ENCODE results near the gene ASTN2.

ASTN2 gene

DNA sequence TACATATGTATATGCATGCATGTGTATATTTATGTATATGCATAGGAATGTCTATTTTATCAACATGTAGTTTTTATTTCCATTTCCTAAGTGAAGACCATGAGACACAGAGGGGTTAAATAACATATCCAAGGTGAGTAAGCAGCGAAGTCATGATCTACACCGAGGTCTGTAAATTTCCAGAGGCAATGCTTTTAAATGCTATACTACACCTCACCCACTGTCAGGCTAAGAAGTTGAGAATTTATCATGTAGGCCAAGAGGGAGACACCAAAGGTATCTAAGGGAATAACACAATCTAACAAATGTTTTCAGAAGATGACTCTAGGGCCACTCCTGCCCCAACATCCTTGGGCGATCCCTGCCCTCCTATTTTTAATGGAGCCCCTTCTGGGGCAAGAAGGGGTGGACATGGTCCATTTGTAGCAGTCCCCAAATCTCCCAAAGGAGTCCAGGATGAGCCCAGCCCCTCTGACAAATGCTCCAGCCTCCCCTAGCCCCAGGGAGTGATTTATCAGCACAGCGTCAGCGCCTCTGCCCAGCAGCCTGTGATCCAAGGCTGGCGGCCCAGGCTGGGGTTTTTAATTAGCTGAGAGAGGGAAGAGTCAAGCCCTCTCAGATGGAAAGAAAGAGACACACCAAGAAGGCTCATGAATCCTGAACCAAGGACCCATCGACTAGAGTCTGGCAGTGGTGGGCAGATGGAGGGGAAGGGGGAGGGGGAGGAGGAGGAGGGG, 339.9 kb downstream of the ASTN2 start:
- no peaks in the 10 kb centered on the region for H3K4me1 ChIP-seq (ENCODE audit: low read depth, poor library complexity, severe bottlenecking)
- no peaks in the 10 kb centered on the region for H3K27me3 ChIP-seq (ENCODE audit: insufficient read depth, low read depth)
- H3K79me2 ChIP-seq (ENCODE audit: insufficient read depth, low read depth): no peaks in the 10 kb centered on the region
- H2AFZ ChIP-seq (ENCODE audit: low read depth): no peak overlapping the region
- no peak overlapping the region for H3K9ac ChIP-seq
- TF ChIP-seq, protein P1, sequence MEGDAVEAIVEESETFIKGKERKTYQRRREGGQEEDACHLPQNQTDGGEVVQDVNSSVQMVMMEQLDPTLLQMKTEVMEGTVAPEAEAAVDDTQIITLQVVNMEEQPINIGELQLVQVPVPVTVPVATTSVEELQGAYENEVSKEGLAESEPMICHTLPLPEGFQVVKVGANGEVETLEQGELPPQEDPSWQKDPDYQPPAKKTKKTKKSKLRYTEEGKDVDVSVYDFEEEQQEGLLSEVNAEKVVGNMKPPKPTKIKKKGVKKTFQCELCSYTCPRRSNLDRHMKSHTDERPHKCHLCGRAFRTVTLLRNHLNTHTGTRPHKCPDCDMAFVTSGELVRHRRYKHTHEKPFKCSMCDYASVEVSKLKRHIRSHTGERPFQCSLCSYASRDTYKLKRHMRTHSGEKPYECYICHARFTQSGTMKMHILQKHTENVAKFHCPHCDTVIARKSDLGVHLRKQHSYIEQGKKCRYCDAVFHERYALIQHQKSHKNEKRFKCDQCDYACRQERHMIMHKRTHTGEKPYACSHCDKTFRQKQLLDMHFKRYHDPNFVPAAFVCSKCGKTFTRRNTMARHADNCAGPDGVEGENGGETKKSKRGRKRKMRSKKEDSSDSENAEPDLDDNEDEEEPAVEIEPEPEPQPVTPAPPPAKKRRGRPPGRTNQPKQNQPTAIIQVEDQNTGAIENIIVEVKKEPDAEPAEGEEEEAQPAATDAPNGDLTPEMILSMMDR (conservative IDR thresholded peaks at IDR 0.05; ENCODE audit: low read depth, low read length): no peak
- no peaks in the 10 kb centered on the region for H3K36me3 ChIP-seq (ENCODE audit: insufficient read depth)
- H4K20me1 ChIP-seq (ENCODE audit: insufficient read depth): no peaks in the 10 kb centered on the region
- H3K27ac ChIP-seq: no peak overlapping the region
- H3K4me2 ChIP-seq: no peak overlapping the region
- H3K4me3 ChIP-seq (IDR thresholded peaks at IDR 0.05; ENCODE audit: insufficient read depth, low read depth, low read length): no peak overlapping the region

DNA sequence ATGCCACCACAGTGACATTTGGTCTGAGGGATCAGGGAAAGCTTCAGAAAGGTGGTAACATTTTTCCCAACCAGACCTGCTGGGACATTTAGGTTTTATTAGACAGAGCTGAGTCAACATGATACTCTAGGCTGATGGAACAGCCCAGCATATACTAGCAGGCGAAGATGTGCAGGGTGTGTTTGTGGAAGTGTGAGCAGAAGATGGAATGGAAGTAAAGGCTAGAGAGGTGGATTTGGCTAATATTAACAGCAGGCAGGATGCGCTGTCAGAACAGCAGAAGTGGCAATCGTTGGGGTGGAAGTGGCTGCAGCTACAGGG, 340.6 kb downstream of the ASTN2 start:
- TF ChIP-seq, protein P1 (conservative IDR thresholded peaks at IDR 0.05; ENCODE audit: low read depth, low read length): no peak
- H3K27me3 ChIP-seq (ENCODE audit: insufficient read depth, low read depth): no peaks in the 10 kb centered on the region
- H3K27ac ChIP-seq: no peak overlapping the region
- no peaks in the 10 kb centered on the region for H3K4me1 ChIP-seq (ENCODE audit: low read depth, poor library complexity, severe bottlenecking)
- H2AFZ ChIP-seq (ENCODE audit: low read depth): no peak overlapping the region
- no peak overlapping the region for H3K9ac ChIP-seq
- H3K36me3 ChIP-seq (ENCODE audit: insufficient read depth): no peaks in the 10 kb centered on the region
- no peak overlapping the region for H3K4me3 ChIP-seq (IDR thresholded peaks at IDR 0.05; ENCODE audit: insufficient read depth, low read depth, low read length)
- H4K20me1 ChIP-seq (ENCODE audit: insufficient read depth): no peaks in the 10 kb centered on the region
- H3K4me2 ChIP-seq: no peak overlapping the region
- no peaks in the 10 kb centered on the region for H3K79me2 ChIP-seq (ENCODE audit: insufficient read depth, low read depth)

DNA sequence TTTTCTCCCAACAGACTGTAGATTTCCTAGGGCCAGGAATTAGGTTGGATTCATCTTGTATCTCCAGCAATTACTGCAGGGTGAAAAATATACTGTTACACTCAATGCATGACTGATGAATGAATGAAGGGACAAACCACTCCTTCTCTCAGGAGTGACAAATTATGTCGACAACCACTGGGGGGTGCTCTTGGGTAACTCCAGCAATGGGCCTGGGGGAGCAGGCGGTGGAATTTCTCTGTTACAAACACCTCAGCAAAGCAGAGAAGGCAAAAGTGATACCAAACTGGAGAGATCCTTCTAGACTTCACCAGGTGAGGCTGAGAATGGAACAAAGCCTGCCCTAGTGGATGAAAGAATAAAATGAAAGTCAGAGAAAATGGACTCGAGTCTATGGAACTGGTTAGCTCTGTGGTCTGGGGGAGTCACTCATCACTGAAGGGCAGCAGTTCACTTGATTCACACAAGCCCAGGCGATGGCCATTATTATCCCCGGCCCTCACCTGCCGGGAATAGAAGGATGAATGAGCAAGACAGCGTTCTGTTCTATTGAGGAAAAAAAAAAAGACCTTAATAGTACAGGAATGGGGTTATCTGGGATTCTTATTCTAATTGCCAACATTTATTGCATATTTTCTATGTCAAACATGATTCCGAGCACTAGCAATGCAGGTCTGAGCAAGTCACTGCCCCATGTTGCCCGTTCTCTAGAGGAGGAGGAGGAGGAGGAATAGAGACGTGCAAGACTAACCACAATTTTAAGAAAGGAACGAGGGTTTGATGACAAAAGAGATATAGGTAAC, 341.1 kb downstream of the ASTN2 start:
- Histone ChIP-seq H2AFZ (ENCODE audit: low read depth) (no peak overlapping the region), H3K4me3 (IDR thresholded peaks at IDR 0.05; ENCODE audit: insufficient read depth, low read depth, low read length) (no peak overlapping the region), H3K4me2 (no peak overlapping the region)

DNA sequence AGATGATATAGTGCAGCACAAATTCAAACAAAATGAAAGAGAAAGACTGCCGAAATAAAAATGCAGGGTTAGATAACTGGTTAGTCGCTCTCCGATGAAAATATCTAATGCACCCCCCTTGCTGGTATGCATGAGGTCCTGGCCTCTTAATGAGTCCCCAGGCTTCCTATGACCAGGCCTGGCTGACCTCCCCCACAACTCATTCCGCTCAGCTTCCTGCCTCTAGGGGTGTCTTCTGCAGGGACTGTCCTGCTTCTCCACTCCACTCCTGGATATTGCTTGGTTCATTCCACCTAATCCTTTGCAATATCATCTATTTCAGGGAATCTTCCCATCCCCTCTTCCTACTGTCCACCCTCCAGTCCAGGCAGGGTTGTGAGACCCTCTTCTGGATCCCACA, 341.8 kb downstream of the ASTN2 start:
- no peak overlapping the region for H3K4me3 ChIP-seq (IDR thresholded peaks at IDR 0.05; ENCODE audit: insufficient read depth, low read depth, low read length)
- TF ChIP-seq, protein P1 (conservative IDR thresholded peaks at IDR 0.05; ENCODE audit: low read depth, low read length): no peak
- H3K9ac ChIP-seq: no peak overlapping the region

More for the DNA sequence above, 341.1 kb downstream of the ASTN2 start:
- no peaks in the 10 kb centered on the region for H3K4me1 ChIP-seq (ENCODE audit: low read depth, poor library complexity, severe bottlenecking)
- H4K20me1 ChIP-seq (ENCODE audit: insufficient read depth): no peaks in the 10 kb centered on the region
- no peaks in the 10 kb centered on the region for H3K36me3 ChIP-seq (ENCODE audit: insufficient read depth)
- no peaks in the 10 kb centered on the region for H3K79me2 ChIP-seq (ENCODE audit: insufficient read depth, low read depth)
- H3K27me3 ChIP-seq (ENCODE audit: insufficient read depth, low read depth): no peaks in the 10 kb centered on the region
- H3K27ac ChIP-seq: no peak overlapping the region
- H3K9ac ChIP-seq: no peak overlapping the region
- TF ChIP-seq, protein P1 (conservative IDR thresholded peaks at IDR 0.05; ENCODE audit: low read depth, low read length): peak; percentile 80

More for the DNA sequence above, 341.8 kb downstream of the ASTN2 start:
- Histone ChIP-seq H4K20me1 (ENCODE audit: insufficient read depth) (no peaks in the 10 kb centered on the region), H3K4me2 (no peak overlapping the region), H3K79me2 (ENCODE audit: insufficient read depth, low read depth) (no peaks in the 10 kb centered on the region), H3K27me3 (ENCODE audit: insufficient read depth, low read depth) (no peaks in the 10 kb centered on the region), H3K36me3 (ENCODE audit: insufficient read depth) (no peaks in the 10 kb centered on the region), H2AFZ (ENCODE audit: low read depth) (no peak overlapping the region), H3K4me1 (ENCODE audit: low read depth, poor library complexity, severe bottlenecking) (no peaks in the 10 kb centered on the region), H3K27ac (no peak overlapping the region)
